GM10248 (cell line): Measurements from ENCODE around the gene CXCL8.

Experiments
- CTCF ChIA-PET: fragments of 300-600 bp; sonication (Branson Sonifier 250); formaldehyde crosslinking; extraction: SDS; loops from one replicate; lab custom pipeline; 2021; ENCODE audit warnings: antibody characterized with exemption; lab: Yijun Ruan, JAX
- POLR2A ChIA-PET: fragments of 350-650 bp; sonication (Branson Sonifier 250); formaldehyde crosslinking; extraction: SDS; loops from one replicate; lab custom pipeline; 2020; ENCODE audit warnings: antibody characterized with exemption; lab: Yijun Ruan, JAX
- DNase-seq: peaks from one replicate; pipeline ENCODE4 v3.0.0; 2012; ENCODE audit errors: extremely low spot score
- CTCF ChIP-seq: IDR thresholded peaks from 2 replicates; pipeline ENCODE4 v1.5.1; 2012; ENCODE audit warnings: mild to moderate bottlenecking, low read depth; ENCODE audit errors: extremely low read depth, missing control alignments, control extremely low read depth

The CXCL8 gene

GRCh38 chr4:73759357-73759756 is 19.0 kb downstream of the CXCL8 start:
- DNase-seq, result no peak
- CTCF ChIA-PET, result no interaction called here
- no peak for TF ChIP-seq CTCF
- POLR2A ChIA-PET, result no interaction called here

- CTCF ChIA-PET, result no interaction called here
- TF ChIP-seq CTCF, result no peak
- POLR2A ChIA-PET, result no interaction called here
- DNase-seq, result no peak
These were observed 21.5 kb downstream of the CXCL8 start for GRCh38 chr4:73761856-73762255.

GRCh38 chr4:73762409-73762808 is 22.0 kb downstream of the CXCL8 start:
- DNase-seq, result no peak
- ChIA-PET POLR2A (no interaction called here), CTCF (interaction anchor here (0.9 to 1.0 kb wide), 2 partner anchors 37 to 55 kb away, joined by 3 read pairs; no protein-coding TSS in a partner anchor)
- no peak for TF ChIP-seq CTCF

- CTCF ChIA-PET, result interaction anchor here (1.5 kb wide), 1 partner anchor 23 kb away, joined by 3 read pairs; no protein-coding TSS in a partner anchor
- POLR2A ChIA-PET, result no interaction called here
- TF ChIP-seq CTCF, result no peak
- DNase-seq, result no peak
These were observed 23.5 kb downstream of the CXCL8 start for GRCh38 chr4:73763877-73764276.

GRCh38 chr4:73764513-73764912 is 24.1 kb downstream of the CXCL8 start:
- no peak for TF ChIP-seq CTCF
- POLR2A ChIA-PET, result no interaction called here
- CTCF ChIA-PET, result interaction anchor here (1.5 kb wide), 1 partner anchor 23 kb away, joined by 3 read pairs; no protein-coding TSS in a partner anchor
- no peak for DNase-seq

- CTCF ChIA-PET, result no interaction called here
- no peak for DNase-seq
- no peak for TF ChIP-seq CTCF
- POLR2A ChIA-PET, result no interaction called here
These were observed 24.9 kb downstream of the CXCL8 start for GRCh38 chr4:73765296-73765695.
